Bone marrow (tissue), 2 donors: ENCODE results near the gene CGNL1.

ENCODE experiments used
- DNase-seq, 2 donors: peaks; one replicate each; lab custom pipeline; 2025; lab: John Stamatoyannopoulos, UW

CGNL1 gene

DNA sequence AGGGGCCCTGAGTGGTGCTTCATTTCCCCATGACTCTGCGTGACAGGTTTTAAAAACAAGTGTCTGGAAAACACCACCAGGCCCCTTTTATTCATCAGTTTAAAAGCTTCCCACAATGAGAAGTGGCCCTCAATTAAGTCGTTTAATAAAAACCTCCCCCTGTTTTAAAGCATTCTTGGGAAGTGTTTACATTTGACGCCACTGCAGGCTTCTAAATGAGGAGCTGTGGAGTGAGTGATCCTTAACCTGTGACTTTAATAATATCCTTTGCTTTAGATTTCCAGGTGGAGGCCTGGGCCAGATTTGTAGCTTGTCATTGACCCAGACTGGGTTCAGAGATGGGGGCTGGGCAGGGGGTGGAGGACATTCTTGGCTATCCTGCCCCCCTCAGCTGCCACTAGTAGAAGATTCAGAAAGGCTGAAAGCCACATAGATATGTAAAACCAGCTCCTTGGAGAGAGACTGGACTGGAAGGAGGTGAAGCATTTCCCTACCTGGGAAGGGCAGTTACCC lies 11.3 kb downstream of the CGNL1 start:
- DNase-seq: no peak

- no peak for DNase-seq
Measured at GRCh38 chr15:57388464-57388863, 12.2 kb downstream of the CGNL1 start.

GRCh38 chr15:57389991-57390390 lies 13.7 kb downstream of the CGNL1 start:
- no peak for DNase-seq

DNA sequence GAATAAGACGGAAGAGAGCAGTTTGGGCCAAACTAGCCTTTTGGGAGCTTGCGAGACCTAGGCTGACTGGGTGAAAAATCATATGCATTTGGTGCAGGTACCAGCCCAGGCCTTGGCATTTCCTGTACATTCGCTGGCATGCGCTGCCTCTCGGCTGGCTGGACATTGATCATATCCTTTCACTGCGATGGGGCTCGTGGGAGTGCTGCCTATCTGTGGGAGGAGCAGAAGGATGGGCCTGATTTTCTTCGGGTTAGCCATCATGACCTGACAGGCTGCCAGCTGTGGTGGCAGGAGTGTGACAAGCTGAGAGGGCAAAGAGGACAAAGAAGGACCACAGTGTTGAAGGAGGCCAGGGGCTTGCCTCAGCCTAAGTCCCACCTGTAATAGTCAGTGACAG lies 14.3 kb downstream of the CGNL1 start:
- no peak for DNase-seq

- no peak for DNase-seq
Measured at GRCh38 chr15:57391537-57391936, 15.2 kb downstream of the CGNL1 start.

GRCh38 chr15:57393061-57393460 lies 16.8 kb downstream of the CGNL1 start:
- no peak for DNase-seq

GRCh38 chr15:57395292-57395691 lies 19.0 kb downstream of the CGNL1 start:
- no peak for DNase-seq

GRCh38 chr15:57398336-57398735 lies 22.0 kb downstream of the CGNL1 start:
- DNase-seq: no peak

DNA sequence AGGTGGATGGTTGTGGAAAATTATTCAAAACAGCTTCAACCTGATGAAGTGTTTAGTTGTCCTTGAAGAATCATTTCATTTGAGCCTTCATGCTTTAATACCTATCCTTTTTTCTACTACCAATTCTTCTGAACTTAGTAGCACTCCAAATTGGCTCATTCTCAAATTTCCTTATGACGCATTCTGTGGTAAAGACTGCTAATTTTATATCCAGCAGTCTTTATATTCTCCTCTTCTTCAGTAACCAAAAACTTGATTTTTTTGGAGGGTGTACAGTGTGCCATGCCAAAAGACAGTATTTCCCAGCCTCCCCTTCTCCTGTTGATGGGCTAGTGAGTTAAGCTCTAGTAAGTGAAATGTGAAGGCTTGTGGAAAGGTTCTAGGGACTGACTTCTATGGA lies 25.2 kb downstream of the CGNL1 start:
- no peak for DNase-seq

DNA sequence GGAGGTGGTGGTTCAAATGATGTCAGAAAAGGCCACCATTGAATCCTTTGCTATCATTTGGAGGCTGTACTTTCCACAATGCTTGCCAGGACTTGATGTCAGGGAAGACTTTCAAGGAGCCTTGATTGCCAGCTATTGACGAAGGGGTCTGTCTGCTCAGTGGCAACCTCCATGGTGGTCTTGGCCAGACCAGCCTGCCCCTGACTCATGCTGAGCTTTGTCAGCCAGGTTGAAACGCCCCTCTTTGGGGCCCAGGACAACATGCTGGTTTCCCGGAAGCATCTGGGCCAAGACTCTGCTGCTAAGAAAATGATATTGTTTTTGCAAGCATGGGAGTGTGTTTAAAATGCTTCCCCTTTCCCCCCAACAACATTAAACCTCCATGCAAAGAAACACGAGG lies 26.7 kb downstream of the CGNL1 start:
- DNase-seq: no peak

- no peak for DNase-seq
Measured at GRCh38 chr15:57403566-57404325, 27.4 kb downstream of the CGNL1 start.

DNA sequence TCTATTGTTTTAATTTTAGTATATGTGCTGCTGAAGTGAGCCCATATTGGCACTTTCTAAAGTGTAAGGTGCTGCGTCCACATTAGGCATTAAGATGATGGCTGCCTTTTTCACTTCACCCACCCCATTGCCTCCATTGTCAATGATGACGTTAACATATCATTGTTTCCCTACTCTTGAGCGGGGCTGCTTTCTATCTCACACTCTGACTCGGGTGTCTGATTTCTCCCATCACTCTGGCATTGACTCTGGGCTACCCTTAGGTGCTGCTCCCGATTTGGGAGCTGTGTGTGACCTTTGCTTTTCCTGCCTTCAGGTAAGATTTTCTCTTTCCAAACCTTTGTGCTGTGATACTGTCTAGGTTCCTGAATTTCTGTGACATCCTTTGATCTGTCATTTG lies 28.8 kb downstream of the CGNL1 start:
- DNase-seq: no peak

GRCh38 chr15:57406062-57406772 lies 29.9 kb downstream of the CGNL1 start:
- DNase-seq: no peak

DNA sequence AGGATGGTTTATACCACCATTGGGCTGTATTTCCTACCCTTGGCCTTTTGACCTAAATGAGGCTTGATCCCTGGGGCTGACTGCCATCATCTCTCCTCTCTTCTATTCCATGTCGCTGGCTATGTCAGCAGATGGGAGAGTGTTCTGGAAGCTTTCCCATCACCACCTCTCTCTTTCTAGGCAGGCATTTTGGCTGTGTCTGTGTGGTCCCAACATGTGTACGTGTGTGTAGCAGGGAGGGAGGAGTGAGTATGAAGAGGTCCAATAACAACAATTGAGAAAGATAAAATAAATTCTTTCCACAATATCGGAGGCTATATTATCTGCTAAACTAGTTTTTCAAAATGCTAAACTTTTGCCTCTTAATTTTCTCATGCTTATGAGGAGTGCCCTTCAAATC lies 34.1 kb downstream of the CGNL1 start:
- DNase-seq: no peak

DNA sequence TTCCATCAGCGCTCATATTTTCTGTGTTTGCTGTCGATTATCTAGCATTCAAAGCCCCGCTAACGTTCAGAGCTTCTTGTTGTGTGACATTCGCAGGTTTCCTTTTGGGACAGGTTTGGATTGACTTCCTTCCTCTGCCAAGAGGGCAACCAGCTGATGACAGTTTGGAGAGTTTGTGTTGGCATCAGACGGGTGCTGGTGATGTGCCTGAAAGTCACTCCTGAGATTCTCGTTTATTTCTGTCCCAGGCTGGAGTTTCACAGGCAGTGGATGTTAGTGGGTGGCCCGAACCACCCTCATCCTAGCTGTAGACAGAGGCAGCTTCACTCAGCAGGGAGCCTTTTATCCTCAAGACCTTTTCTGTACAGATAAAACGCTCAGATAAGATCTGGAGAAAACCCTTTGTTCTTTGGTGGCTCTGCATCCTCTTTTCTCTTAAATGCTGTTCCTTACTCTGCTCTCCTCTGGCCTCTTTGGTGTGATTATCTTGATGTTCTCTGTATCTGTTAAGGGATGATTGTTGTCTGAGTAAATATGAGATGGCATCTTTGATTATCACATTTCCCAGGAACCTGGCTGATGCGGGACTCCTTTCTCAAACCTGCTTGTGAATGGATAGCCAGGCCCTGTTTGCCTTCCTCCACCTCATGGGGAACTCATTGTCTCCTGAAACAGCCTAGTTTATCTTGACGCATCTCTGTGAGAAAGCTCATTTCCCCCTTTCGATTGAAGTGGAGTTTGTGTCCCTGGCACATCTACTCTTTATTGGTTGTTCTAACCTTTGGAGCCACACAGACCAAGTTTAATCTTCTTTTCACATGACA lies 35.9 kb downstream of the CGNL1 start:
- no peak for DNase-seq

- no peak for DNase-seq
Measured at GRCh38 chr15:57415602-57416001, 39.3 kb downstream of the CGNL1 start.

DNA sequence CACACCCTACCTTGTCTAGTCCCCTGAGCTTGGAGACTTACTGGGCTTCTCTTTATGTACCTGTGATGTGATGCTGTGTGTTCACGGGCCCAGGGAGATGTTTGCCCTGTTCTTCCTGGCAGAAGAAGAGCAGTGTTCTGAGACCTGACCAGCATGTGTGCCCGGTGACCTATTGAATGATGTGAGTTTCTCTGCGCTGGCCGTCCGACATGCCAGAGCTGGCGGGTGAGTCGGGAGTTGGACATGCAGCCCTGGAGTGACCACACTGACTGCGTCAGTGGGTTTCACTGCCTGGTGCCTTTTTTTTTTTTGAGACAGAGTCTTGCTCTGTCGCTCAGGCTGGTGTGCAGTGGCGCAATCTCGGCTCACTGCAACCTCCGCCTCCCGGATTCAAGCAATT lies 42.3 kb downstream of the CGNL1 start:
- no peak for DNase-seq

GRCh38 chr15:57419335-57419734 lies 43.0 kb downstream of the CGNL1 start:
- DNase-seq: no peak

DNA sequence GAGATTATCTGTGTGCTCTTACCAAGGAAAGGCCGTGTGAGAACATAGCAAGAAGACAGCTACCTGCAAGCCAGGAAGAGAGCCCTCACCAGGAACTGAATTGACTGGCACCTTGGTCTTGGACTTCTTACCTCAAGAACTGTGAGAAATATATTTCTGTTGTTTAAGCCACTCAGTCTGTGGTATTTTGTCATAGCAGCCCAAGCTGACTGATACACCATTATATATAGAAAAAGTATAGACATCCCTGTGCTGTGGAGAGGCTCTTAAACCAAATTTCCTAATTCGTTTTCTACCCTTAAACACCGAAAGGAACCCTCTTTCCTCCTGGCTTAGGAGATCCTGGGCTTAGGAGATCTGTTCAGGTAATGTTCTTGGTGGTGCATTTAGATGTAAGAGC lies 44.8 kb downstream of the CGNL1 start:
- DNase-seq: no peak

DNA sequence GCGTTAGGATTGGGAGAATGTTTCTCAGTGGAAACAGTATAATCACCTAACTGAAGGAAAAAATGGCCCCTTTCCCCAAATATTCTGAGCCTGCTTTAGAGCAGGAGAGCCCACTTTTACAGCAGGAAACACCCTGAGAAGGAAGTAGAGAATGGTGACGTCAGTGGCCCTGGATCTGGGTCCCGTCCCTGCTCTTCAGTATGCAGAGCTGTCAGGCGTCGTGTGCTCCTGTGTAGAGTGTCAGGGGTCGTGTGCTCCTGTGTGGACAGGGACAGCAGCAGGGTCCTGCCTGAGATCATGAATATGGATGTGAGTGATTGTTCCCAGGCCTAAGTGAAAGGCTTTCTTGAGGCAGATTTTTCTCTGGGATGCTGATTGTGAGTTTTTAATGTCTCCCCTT lies 45.2 kb downstream of the CGNL1 start:
- DNase-seq: no peak

DNA sequence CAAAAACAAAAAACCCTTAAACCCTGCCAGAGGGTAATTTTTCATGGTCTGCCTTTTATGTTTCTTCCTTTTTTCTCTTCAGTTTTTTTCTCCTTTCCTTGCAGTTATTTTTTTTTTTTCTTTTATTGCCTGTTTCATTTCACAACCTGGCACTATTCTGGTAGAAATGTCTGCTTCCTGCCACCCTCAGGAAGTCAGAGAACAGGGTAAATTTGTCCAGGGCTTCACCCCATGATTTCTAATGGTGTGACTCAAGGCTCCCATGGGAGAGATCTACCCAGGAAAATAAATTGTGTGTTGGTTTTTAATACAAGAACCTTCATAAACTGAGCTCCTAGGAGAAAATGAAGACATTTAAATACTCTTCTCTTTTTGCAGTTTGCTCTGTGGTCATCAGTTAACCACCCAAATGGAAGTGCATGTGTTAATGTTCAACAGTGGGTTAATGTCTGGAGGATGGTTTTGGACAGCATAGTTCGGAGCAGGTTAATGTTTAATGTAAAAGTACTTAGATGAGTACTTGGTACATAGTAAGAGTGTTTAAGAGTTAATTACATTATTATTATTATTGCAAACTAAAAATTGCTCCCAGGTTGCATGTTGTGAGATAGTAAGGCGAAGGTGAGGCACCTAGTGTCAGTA lies 45.9 kb downstream of the CGNL1 start:
- no peak for DNase-seq

DNA sequence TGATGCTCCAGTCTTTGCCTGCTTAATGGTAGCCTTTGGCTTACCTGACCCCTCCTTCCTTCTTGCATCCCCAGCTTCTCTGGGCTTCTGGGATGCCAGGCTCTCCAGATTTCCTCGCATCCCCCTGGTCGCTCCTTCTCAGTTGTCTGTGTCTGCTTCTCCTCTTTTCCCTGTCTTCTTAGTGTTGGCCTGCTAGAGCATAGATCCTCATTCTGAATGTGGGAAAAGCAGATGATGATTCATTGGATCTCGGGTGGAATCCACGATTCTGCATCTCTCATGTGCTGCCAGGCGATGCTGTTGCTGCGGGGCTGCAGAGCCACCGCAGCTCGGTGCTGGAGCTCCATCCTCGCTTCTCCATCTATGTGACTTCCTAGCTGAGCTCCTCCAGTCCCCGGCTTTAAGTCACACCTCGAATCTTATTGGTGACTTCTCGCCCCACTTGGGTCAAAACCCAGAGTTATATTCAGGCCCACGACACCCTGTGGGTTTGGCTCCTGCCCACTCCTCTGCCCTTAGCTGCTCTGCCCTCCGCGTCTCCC lies 47.4 kb downstream of the CGNL1 start:
- no peak for DNase-seq
